ENCODE measurements around the gene PACSIN1. TPM values are rescaled to one million over a fixed set of nuclear protein-coding genes. Genes with fewer than 3 reads are reported as not detected.

PACSIN1 gene
- polyA plus RNA-seq, 4 donors = 0.65 to 1.2 (median 0.84) TPM

DNA sequence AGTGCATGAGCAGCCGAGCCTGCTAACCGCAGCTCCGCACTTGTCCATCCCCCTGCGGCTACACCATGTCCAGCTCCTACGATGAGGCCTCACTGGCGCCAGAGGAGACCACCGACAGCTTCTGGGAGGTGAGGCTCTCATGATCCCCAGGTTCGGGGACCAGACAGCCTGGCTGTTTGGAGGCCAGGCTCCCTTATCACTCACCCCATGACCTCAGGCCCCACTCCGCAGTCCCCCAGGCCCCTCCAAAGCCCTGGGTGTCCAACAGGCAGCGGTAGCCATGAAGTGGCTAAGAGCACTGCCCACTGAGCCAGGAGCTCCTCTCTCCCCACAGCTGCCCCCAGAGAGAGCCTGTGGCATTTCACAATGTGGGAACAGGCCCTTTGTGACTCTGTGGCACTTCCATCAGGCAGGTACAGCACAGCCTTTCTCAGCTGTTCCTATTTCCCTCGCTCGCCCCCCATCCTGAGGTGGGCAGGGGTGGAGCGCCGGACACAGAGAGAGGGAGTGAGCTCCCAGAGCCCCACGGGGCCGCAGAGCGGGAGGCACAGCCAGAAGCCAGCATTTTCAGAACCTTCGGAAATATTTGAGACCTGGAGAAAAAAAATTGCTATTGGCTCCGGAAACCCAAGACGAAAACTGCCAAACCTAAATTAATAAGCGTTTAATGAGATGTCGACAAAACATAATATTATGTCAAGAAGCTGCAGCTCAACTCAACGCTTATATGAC lies 60.5 kb downstream of the PACSIN1 start:
- DNase-seq (ENCODE audit: low read depth in 4 of 4, low spot score in 2 of 4) = no peak

- peak in 2 of 4 donors; percentile 79 to 87 for DNase-seq (ENCODE audit: low read depth in 4 of 4, low spot score in 2 of 4)
Measured at GRCh38 chr6:34526992-34527728, 61.3 kb downstream of the PACSIN1 start.

DNA sequence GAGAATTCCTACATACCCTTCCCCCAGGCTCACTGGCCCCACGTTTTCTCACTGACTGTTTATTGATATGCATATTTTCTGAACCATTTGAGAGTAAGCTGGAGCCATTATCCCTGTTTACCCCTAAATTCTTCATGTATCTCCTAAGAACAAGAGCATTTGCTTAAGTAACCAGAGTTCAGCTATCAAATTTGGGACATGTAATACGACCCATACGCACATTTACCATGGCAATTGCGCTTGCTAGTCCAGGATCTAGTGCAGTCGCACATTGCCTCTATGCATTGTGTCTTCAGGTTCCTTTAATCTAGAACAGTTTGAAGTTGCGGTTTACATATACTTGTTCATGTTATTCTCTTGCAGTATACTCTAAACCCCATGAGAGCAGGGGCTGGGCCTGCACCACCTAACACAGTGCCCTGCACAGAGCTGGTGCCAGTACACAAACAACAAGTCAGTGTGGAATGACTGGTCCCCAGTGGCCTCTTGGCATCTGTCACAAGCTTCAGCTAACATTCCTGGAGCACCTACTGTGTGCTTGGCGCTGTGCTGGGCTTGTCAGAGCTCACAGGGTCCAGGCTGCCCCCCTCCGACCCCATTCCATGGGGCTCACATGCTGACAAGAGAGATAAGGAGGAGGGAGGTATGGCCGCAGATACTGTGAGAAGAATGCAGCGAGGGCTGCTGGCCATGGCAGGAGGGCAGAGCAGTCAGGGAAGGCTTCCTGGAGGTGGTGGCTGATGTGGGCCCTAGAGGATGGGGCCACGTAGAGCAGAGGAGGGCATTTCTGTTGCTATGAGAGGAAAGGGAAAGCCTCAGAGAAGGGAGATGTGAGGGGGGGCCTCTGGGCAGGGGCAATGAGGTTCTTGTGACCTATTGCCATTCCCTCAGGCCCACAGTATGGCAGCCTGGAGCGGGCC lies 62.1 kb downstream of the PACSIN1 start:
- no peak for DNase-seq (ENCODE audit: low read depth in 4 of 4, low spot score in 2 of 4)

DNA sequence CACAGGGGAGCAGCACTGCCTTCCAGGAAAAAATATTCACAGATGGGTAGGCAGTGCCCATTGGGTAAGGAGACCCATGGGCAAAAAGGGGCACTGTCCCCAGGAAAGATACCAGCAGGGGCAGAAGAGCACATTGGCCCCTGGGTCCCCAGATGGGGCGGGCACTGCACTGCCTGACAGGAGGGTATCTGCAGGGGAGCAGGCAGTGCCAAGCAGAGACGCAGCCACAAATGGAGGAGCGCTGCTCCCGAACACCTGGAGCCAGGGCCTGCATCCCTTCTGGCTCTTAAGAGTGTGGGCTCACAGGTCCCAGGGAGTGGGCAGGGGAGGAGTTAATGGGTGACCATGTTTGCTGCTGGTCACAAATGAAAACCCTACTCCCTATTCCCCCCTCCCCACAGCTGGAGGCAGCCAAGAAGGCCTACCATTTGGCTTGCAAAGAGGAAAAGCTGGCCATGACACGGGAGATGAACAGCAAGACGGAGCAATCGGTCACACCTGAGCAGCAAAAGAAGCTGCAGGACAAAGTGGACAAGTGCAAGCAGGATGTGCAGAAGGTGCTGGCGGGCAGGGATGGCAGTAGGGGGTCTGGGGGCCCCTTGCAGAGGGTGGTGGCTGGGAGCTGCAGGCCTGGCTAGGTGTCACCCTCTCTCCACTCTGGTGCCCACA lies 63.3 kb downstream of the PACSIN1 start:
- no peak for DNase-seq (ENCODE audit: low read depth in 4 of 4, low spot score in 2 of 4)

DNA sequence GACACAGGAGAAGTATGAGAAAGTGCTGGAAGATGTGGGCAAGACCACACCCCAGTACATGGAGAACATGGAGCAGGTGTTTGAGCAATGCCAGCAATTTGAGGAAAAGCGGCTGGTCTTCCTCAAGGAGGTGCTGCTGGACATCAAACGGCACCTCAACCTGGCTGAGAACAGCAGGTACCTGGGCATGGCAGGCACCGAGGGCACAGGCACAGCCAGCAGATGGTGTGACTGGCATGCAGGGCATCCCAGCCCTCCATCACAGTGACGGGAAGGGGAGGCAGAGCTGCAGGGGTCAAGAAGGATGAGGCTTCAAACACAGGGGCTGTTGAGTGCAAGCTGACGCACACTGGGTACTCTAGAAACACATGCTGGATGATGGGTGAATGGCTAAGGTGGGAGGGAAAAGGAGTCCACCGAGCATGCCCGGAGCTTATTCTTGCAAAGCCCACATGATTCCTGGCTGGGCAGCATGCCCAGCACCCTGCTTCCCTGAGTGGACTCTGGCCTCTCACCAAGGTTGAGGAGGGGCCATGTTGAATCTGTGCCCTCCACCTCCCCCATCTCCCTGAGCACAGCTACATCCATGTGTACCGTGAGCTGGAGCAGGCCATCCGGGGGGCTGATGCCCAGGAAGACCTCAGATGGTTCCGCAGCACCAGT lies 63.9 kb downstream of the PACSIN1 start:
- DNase-seq (ENCODE audit: low read depth in 4 of 4, low spot score in 2 of 4) = no peak

DNA sequence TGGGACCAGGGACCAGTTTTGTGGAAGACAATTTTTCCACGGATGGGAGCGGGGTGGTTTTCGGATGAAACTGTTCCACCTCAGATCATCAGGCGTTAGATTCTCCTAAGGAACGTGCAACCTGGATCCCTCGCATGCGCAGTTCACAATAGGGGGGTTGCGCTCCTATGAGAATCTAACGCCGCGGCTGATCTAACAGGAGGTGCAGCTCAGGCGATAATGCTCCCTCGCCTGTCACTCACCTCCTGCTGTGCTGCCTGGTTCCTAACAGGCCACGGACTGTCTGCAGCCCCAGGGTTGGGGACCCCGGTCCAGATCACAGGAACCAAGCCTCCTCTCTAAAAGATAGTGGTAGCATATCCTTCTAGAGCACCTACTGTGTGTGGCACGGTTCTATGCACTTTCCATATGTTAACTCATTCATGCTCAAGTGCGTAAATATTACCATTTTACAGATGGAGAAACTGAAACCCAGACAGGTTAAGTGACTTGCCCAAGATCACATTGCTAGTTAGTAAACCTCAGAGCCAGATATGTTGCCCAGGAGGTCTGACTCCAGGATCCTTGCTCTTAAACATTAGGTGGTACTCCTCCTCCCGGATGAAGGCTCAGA lies 65.0 kb downstream of the PACSIN1 start:
- DNase-seq (ENCODE audit: low read depth in 4 of 4, low spot score in 2 of 4) = no peak

GRCh38 chr6:34531580-34532201 lies 65.8 kb downstream of the PACSIN1 start:
- DNase-seq (ENCODE audit: low read depth in 4 of 4, low spot score in 2 of 4) = no peak

DNA sequence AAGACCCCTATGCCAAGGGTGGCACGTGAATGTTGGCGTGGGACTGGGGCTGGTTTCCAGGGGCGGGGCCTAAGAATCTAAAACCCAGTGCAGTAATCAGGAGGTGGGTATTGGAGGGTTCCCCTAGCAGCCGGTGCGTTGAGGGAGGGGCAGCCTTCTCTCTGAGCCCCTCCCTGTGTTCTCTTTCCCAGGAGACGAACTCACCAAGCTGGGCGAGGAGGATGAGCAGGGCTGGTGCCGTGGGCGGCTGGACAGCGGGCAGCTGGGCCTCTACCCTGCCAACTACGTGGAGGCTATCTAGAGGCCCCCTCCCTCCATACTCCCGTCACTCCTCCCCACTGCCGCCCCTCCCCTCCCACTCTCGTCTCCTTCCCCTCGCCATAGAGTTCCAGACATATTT lies 66.4 kb downstream of the PACSIN1 start:
- DNase-seq (ENCODE audit: low read depth in 4 of 4, low spot score in 2 of 4) = no peak

DNA sequence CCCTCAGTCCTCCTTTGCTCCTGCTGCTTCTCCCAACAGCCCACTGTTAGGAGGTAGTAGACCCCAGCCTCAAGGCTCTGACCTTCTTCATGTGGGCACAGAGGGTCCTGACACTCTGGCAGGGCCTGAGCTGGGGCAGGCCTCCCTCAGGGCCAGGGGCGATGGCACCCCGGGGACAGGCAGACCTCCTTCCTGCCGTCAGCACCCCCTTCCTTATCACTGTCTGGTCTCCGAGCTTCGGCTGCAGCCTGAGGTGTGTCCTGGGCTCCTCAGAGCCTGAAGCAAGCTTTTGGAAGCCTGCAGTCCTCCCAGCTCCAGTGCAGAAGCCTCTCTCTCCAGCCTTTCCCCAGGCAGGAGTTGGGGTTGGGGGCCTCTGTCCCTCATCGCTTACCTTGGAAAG lies 68.3 kb downstream of the PACSIN1 start:
- DNase-seq (ENCODE audit: low read depth in 4 of 4, low spot score in 2 of 4) = no peak

GRCh38 chr6:34534656-34535055 lies 68.8 kb downstream of the PACSIN1 start:
- DNase-seq (ENCODE audit: low read depth in 4 of 4, low spot score in 2 of 4) = no peak

DNA sequence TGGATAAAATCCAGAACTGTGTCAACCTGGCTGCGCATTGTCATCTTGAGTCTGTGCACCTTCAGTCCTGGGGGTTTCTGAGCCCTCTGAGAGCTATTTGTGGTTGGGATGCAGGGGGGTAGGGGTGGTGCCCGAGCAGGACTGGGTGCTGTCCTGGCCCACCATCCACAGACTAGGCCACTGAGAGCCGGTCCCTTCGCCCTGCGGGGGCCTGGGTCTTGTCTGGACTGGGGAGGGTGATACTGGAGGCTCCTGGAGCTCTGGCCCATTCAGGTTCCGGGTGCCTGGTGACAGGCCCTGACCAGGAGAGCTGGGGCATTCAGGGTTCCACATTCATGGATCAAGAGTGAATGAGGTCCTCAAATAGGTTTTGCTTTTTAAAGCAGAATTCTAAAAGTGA lies 69.3 kb downstream of the PACSIN1 start:
- DNase-seq (ENCODE audit: low read depth in 4 of 4, low spot score in 2 of 4) = no peak

GRCh38 chr6:34535646-34536045 lies 69.8 kb downstream of the PACSIN1 start:
- no peak for DNase-seq (ENCODE audit: low read depth in 4 of 4, low spot score in 2 of 4)

- no peak for DNase-seq (ENCODE audit: low read depth in 4 of 4, low spot score in 2 of 4)
Measured at GRCh38 chr6:34536251-34536958, 70.5 kb downstream of the PACSIN1 start.

GRCh38 chr6:34536959-34537848 lies 71.3 kb downstream of the PACSIN1 start:
- no peak for DNase-seq (ENCODE audit: low read depth in 4 of 4, low spot score in 2 of 4)

DNA sequence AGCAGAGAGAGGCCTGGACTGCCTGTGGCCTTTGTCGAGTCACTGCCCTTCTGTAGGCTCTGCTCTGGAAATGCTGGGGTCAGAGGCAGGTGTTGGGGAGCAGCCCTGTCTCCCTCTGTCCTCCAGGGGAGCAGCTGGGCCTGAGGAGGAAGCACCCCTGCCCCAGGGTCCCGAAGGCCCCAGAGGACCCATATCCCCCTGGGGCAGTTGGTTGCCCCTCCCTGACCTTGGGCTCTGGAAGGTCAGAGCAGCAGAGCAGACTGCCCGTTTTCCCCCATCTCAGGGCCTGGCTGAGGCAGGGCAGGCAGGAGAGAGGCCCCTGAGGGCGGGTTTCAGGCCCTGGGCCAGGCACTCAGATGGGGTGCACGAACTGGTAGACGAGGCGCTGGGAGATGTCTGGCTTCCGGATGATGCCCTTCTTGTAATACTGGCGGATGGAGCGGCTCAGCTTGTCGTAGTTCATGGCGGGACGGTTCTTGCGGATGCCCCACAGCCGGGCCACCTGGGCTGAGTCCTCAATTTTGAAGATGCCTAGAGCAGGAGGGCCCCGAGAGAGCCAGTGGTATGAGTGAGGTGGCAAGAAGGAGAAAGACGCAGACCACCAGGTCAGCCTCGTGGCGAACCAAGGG lies 72.2 kb downstream of the PACSIN1 start:
- DNase-seq (ENCODE audit: low read depth in 4 of 4, low spot score in 2 of 4) = no peak

DNA sequence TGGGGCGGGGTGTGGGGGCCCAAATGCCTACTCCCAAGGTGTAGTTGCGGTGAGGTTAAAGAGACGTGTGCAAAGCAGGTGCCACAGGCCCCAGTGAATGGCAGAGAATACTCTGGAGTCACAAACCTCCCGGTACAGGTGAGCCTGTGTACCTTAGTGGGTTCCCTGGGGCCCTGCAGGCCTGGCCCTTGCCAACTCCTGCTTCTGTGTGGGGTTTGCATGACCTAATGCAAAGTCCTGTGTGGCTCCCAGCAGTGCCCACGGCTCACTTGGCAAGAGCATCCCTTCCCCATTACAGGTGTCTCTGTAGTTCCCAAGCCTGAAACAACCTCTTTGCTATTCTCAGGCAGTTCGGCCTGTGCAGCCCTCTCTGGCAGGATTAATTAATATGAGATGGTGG lies 72.7 kb downstream of the PACSIN1 start:
- no peak for DNase-seq (ENCODE audit: low read depth in 4 of 4, low spot score in 2 of 4)

DNA sequence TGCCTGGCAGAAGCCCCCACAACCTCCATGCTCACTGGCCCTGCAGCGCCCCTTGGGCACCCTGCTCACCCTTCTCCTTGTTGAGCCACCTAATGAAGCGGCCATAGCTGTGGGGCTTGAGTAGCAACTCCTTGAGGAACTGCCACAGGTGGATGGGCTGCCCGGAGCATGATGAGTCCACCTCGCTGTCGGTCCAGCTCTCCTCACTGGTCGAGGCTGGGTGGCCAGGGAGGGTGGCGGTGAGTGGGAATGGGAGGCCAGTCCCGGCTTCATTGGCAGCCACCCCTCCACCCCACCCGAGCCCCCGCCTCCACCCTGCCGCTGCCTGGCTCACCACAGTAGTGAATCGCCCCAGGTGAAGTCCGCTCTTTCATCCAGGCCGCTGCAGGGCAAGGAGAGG lies 73.3 kb downstream of the PACSIN1 start:
- no peak for DNase-seq (ENCODE audit: low read depth in 4 of 4, low spot score in 2 of 4)
